ENCODE results near the gene C19orf33.

Gene C19orf33

GRCh38 chr19:38280030-38280921 lies 23.8 kb upstream of the C19orf33 start:
- TF ChIP-seq, protein P1, sequence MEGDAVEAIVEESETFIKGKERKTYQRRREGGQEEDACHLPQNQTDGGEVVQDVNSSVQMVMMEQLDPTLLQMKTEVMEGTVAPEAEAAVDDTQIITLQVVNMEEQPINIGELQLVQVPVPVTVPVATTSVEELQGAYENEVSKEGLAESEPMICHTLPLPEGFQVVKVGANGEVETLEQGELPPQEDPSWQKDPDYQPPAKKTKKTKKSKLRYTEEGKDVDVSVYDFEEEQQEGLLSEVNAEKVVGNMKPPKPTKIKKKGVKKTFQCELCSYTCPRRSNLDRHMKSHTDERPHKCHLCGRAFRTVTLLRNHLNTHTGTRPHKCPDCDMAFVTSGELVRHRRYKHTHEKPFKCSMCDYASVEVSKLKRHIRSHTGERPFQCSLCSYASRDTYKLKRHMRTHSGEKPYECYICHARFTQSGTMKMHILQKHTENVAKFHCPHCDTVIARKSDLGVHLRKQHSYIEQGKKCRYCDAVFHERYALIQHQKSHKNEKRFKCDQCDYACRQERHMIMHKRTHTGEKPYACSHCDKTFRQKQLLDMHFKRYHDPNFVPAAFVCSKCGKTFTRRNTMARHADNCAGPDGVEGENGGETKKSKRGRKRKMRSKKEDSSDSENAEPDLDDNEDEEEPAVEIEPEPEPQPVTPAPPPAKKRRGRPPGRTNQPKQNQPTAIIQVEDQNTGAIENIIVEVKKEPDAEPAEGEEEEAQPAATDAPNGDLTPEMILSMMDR (IDR thresholded peaks at IDR 0.05; ENCODE audit: extremely low read depth, insufficient read depth, missing control alignments), result no peak
- no peak for DNase-seq (ENCODE audit: low spot score)
- in situ Hi-C loops (cut with MboI; ENCODE audit: low pct_unique_long_range_greater_than_20kb, low sequenced_read_pairs, unreplicated experiment), result no loop called here

DNA sequence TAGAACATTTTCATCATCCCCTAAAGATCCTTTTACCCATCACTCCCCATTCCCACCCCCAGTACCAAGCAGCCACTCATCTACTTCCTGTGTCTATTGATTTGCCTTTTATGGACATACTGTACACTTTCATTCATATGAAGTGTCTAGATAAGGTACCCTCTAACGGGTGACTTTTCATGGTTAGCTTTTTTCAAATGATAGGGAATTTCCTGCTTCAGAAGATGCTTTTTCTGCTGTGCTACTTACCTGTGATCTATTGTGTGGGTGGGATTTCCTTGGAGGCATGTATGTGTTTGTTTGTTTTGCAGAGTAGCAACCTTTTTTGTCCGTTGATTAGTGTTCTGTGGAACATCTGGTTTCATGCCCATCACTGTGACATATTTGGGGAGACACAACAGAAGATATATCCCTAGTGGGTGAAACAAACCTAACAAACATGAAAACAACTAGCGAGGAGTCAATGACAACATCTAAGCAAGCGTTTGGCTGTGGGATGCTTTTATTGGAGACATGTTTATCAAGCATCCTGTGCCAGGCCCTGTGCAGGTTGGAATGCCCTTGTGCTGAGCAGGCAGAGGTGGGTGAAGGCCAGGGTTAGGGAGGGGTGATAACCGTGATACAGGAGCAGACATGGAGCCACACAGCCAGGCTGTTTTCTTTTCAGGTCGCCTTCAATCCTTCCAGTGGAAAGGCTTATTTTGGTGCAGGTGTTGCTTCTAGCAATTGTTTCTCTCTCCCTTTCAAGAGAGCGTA lies 22.1 kb upstream of the C19orf33 start:
- in situ Hi-C loops (cut with MboI; ENCODE audit: low pct_unique_long_range_greater_than_20kb, low sequenced_read_pairs, unreplicated experiment), result no loop called here
- no peak for DNase-seq (ENCODE audit: low spot score)
- TF ChIP-seq, protein P1 (IDR thresholded peaks at IDR 0.05; ENCODE audit: extremely low read depth, insufficient read depth, missing control alignments), result no peak

DNA sequence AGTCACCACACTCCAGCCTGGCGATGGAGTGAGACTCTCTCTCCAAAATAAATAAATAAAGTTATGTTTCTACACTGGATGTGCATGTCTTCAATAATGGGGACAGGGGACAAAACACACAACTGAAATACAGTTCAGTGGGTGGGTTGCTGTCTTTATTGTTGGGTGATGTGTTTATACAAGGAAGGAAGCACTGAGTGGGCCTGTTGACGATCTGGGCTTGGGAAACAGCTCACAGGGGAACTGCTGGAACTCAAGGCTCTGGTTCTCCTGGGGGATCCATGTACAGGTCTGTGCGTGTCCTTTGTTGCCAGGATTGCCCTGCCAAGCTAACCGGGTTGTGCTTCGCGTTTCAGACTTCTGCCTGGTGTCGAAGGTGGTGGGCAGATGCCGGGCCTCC lies 20.8 kb upstream of the C19orf33 start:
- in situ Hi-C loops (cut with MboI; ENCODE audit: low pct_unique_long_range_greater_than_20kb, low sequenced_read_pairs, unreplicated experiment), result no loop called here
- TF ChIP-seq, protein P1 (IDR thresholded peaks at IDR 0.05; ENCODE audit: extremely low read depth, insufficient read depth, missing control alignments), result no peak
- no peak for DNase-seq (ENCODE audit: low spot score)

DNA sequence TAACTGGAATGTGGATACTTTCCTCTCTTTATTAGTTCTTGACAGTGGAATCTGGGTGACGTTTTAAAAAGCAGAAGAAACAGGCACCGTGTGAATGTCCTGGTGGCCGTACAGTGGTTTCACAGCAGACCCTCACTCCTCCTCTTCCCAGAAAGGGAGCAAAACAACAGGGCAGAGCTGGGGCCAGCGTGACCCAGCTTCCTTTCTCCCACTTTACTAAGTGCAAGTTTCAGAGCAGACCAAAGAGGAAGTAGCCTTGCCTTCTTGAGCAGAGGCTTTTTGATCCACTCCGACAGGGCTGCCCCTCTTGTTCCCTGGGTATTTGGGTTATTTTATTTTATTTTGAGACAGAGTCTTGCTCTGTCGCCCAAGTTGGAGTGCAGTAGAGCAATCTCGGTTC lies 19.6 kb upstream of the C19orf33 start:
- in situ Hi-C loops (cut with MboI; ENCODE audit: low pct_unique_long_range_greater_than_20kb, low sequenced_read_pairs, unreplicated experiment), result no loop called here
- peak; percentile 57 for DNase-seq (ENCODE audit: low spot score)
- TF ChIP-seq, protein P1 (IDR thresholded peaks at IDR 0.05; ENCODE audit: extremely low read depth, insufficient read depth, missing control alignments), result no peak

DNA sequence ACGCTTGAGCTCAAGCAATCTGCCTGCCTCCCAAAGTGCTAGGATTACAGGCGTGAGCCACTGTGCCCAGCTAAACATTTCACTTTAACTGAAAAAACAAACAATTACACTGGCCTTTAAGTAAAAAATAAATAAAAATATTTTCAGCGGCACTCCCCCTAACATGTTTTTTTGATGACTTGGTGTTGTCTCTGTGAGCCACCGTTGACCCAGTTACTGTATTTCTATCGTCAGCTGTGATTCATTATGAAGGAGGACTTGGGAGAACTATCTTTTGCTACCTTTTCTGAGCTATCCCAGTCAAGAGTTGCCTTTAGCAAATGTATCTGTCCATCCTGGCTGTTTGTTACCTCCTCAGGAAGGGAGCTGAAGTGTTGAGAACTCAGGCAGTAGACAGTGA lies 18.5 kb upstream of the C19orf33 start:
- TF ChIP-seq, protein P1 (IDR thresholded peaks at IDR 0.05; ENCODE audit: extremely low read depth, insufficient read depth, missing control alignments), result no peak
- no peak for DNase-seq (ENCODE audit: low spot score)
- in situ Hi-C loops (cut with MboI; ENCODE audit: low pct_unique_long_range_greater_than_20kb, low sequenced_read_pairs, unreplicated experiment), result no loop called here

DNA sequence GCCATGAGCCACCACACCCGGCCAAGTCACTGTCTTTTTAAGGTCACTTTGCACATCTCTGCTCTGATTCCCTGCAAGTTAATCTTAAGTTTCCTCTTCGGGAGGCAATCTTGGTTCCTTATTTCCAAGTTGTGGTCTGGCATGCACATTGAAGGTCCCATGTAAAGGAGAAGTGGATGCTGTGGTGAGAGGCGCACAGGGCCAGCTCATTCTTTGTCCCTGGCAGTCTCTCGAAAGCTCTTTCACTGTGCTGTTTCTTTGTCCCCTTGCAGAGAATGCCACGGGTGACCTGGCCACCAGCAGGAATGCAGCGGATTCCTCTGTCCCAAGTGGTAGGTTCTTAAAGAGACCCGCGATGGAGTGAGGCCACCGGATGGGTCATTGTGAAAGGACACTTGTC lies 16.4 kb upstream of the C19orf33 start:
- TF ChIP-seq, protein P1 (IDR thresholded peaks at IDR 0.05; ENCODE audit: extremely low read depth, insufficient read depth, missing control alignments), result no peak
- in situ Hi-C loops (cut with MboI; ENCODE audit: low pct_unique_long_range_greater_than_20kb, low sequenced_read_pairs, unreplicated experiment), result no loop called here

More for the DNA sequence above, 16.4 kb upstream of the C19orf33 start:
- DNase-seq (ENCODE audit: low spot score), result no peak

Measured in GM13977 (cell line).